Kidney epithelial cell (primary cell): ENCODE measurements around the gene AASS. TPM values are rescaled to one million over a fixed set of nuclear protein-coding genes. Genes with fewer than 3 reads are reported as not detected.

Experiments
- DNase-seq: peaks from one replicate; pipeline ENCODE4 v3.0.0-alpha.2; 2010; ENCODE audit warnings: low read depth
- H3K27me3 ChIP-seq: 2 replicates; pipeline ENCODE4 v1.6.0; 2011; ENCODE audit warnings: low read length; ENCODE audit not compliant: control insufficient read depth, insufficient read depth
- H3K36me3 ChIP-seq: 2 replicates; pipeline ENCODE4 v1.5.1; 2011; ENCODE audit warnings: low read length; ENCODE audit not compliant: control insufficient read depth, insufficient read depth
- H3K4me3 ChIP-seq: 2 replicates; pipeline ENCODE4 v1.5.1; 2011; ENCODE audit warnings: low read depth, mild to moderate bottlenecking, control low read depth, low read length
- CTCF ChIP-seq: IDR thresholded peaks from 2 replicates; pipeline ENCODE4 v1.5.1; 2011; ENCODE audit warnings: mild to moderate bottlenecking, moderate library complexity, low read length, control low read depth, inconsistent platforms; ENCODE audit not compliant: insufficient read depth, poor library complexity, severe bottlenecking
- total RNA-seq: library from RNA; depleted of rRNA; stranded (reverse); fragments of >200 nt; gene quantifications from 2 replicates; pipeline ENCODE4 v1.2.3, GENCODE V29; 2015

The AASS gene
- total RNA-seq, 1 donor from 2014 or later: 8.5 TPM

GRCh38 chr7:122143376-122143750 lies 686 bp downstream of the AASS start:
- Histone ChIP-seq H3K27me3 (no peaks in the 10 kb centered on the region), H3K36me3 (no peaks in the 10 kb centered on the region), H3K4me3 (peak overlapping the region; percentile 74)
- DNase-seq: no peak
- TF ChIP-seq CTCF: no peak

GRCh38 chr7:122140918-122141317 lies 3.1 kb downstream of the AASS start:
- Histone ChIP-seq H3K27me3 (no peaks in the 10 kb centered on the region), H3K4me3 (no peak overlapping the region), H3K36me3 (no peaks in the 10 kb centered on the region)
- DNase-seq: no peak
- TF ChIP-seq CTCF: no peak

- Histone ChIP-seq H3K4me3 (peak overlapping the region; percentile 17), H3K36me3 (no peaks in the 10 kb centered on the region), H3K27me3 (no peaks in the 10 kb centered on the region)
- no peak for DNase-seq
- TF ChIP-seq CTCF: no peak
Observed at GRCh38 chr7:122137251-122138077, 6.6 kb downstream of the AASS start.

GRCh38 chr7:122136639-122137245 lies 7.3 kb downstream of the AASS start:
- TF ChIP-seq CTCF: no peak
- no peak for DNase-seq
- peak overlapping the region; percentile 17 for H3K4me3 ChIP-seq
- H3K27me3 ChIP-seq: no peaks in the 10 kb centered on the region
- H3K36me3 ChIP-seq: no peaks in the 10 kb centered on the region

GRCh38 chr7:122136078-122136477 lies 8.0 kb downstream of the AASS start:
- no peak overlapping the region for H3K4me3 ChIP-seq
- TF ChIP-seq CTCF: no peak
- DNase-seq: no peak
- H3K27me3 ChIP-seq: no peaks in the 10 kb centered on the region
- no peaks in the 10 kb centered on the region for H3K36me3 ChIP-seq
